ENCODE results near the gene CCDC117. TPM values are rescaled to one million over a fixed set of nuclear protein-coding genes. Genes with fewer than 3 reads are reported as not detected.

Gene CCDC117
- total RNA-seq, 1 experiment from 2014 or later, result 40.0 TPM

GRCh38 chr22:28793976-28794584, 21.6 kb downstream of the CCDC117 start:
- H3K4me3 Mint-ChIP-seq, result no peak overlapping the region; a peak in 1 of 5 replicates
- Histone ChIP-seq H3K4me2 (ENCODE audit: insufficient read depth, insufficient read length, low read length) (no peak overlapping the region), H3K4me1 (ENCODE audit: insufficient read depth, low read length) (no peaks in the 10 kb centered on the region), H3T11ph (ENCODE audit: low read length) (no peak overlapping the region), H2BK20ac (ENCODE audit: low read depth, low read length, poor library complexity, severe bottlenecking) (no peak overlapping the region), H4K8ac (replicated peaks; ENCODE audit: insufficient read length, low read depth, low read length) (no peak overlapping the region), H2BK12ac (ENCODE audit: insufficient read length, low read depth, low read length) (no peak overlapping the region), H3K23ac (ENCODE audit: insufficient read length, low read depth, low read length) (no peak overlapping the region), H3K79me2 (ENCODE audit: insufficient read depth, low read length) (no peaks in the 10 kb centered on the region), H4K20me1 (ENCODE audit: control insufficient read depth, insufficient read depth, insufficient read length) (no peaks in the 10 kb centered on the region), H3K27ac (ENCODE audit: insufficient read length, low read depth, low read length) (no peak overlapping the region), H3K4ac (ENCODE audit: low read depth, low read length) (no peak overlapping the region), H2BK120ac (ENCODE audit: low read depth, low read length, poor library complexity, severe bottlenecking) (no peak overlapping the region), H2AFZ (ENCODE audit: low read length) (no peak overlapping the region), H2BK5ac (ENCODE audit: insufficient read length, low read length) (no peak overlapping the region), H3K9me3 (ENCODE audit: control insufficient read depth, low read depth, low read length) (no peaks in the 10 kb centered on the region), H3K56ac (ENCODE audit: insufficient read length, low read depth, low read length) (no peak overlapping the region), H3K9ac (ENCODE audit: extremely low read depth, insufficient read length, low read length) (no peak overlapping the region), H2BK15ac (ENCODE audit: low read depth, low read length) (no peak overlapping the region), H4K5ac (ENCODE audit: insufficient read length, low read depth, low read length) (no peak overlapping the region), H3K79me1 (ENCODE audit: insufficient read depth, low read depth, low read length, poor library complexity, severe bottlenecking) (no peaks in the 10 kb centered on the region), H3K23me2 (ENCODE audit: insufficient read length, low read depth, low read length, poor library complexity, severe bottlenecking) (peaks cover 4% of the 10 kb centered on the region), H4K91ac (ENCODE audit: insufficient read length, low read depth, low read length) (no peak overlapping the region), H3K18ac (ENCODE audit: insufficient read length, low read depth, low read length) (no peak overlapping the region), H3K14ac (ENCODE audit: insufficient read depth, low read length) (no peak overlapping the region), H3K27me3 (ENCODE audit: insufficient read depth, low read length) (no peaks in the 10 kb centered on the region), H2AK5ac (ENCODE audit: insufficient read length, low read length) (no peak overlapping the region)
- DNase-seq, result no peak
- TF ChIP-seq, protein P1, sequence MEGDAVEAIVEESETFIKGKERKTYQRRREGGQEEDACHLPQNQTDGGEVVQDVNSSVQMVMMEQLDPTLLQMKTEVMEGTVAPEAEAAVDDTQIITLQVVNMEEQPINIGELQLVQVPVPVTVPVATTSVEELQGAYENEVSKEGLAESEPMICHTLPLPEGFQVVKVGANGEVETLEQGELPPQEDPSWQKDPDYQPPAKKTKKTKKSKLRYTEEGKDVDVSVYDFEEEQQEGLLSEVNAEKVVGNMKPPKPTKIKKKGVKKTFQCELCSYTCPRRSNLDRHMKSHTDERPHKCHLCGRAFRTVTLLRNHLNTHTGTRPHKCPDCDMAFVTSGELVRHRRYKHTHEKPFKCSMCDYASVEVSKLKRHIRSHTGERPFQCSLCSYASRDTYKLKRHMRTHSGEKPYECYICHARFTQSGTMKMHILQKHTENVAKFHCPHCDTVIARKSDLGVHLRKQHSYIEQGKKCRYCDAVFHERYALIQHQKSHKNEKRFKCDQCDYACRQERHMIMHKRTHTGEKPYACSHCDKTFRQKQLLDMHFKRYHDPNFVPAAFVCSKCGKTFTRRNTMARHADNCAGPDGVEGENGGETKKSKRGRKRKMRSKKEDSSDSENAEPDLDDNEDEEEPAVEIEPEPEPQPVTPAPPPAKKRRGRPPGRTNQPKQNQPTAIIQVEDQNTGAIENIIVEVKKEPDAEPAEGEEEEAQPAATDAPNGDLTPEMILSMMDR (conservative IDR thresholded peaks at IDR 0.05), result no peak
- H3K27me3 Mint-ChIP-seq (ENCODE audit: low read depth), result no peaks in the 10 kb centered on the region
- peaks cover 43 to 61% (median 58%) of the 10 kb centered on the region in 3 experiments for H3K36me3 Mint-ChIP-seq (ENCODE audit: insufficient read depth in 1 of 3, low read depth in 3 of 3)
- H3K27ac Mint-ChIP-seq, result peak overlapping the region in 1 of 3 experiments; percentile 83; a peak in 2 of 7 replicates
- no CpG with 5 or more reads among the region's 4 CpGs for WGBS (ENCODE audit: extremely low coverage, insufficient read length, low lambda C conversion rate)
- H3K4me1 Mint-ChIP-seq, result peaks cover 5 to 6% of the 10 kb centered on the region in 2 experiments
- no peaks in the 10 kb centered on the region; a peak in 1 of 5 replicates for H3K9me3 Mint-ChIP-seq

All from H9 (cell line).